ENCODE data around the gene TCTN1.

DNA sequence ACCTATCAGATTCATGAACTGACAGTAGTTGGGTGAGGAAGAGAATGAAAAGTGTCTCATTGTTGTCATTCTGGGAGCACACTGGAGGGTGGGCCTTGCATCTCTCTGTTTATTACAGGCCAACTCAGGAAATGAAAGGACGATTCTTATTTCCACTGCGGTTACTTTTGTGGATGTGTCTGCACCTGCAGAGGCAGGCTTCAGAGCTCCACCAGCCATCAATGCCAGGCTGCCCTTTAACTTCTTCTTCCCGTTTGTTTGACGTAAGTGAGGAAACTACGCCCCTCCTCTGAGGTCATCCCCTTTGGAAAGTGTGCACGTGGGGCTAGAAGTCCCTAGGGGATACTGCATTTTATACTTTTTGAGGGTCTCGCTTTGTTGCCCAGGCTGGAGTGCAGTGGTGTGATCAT, 33.7 kb downstream of the TCTN1 start:
- TF ChIP-seq POLR2AphosphoS5 (IDR thresholded peaks at IDR 0.05; ENCODE audit: low read depth, low read length), result no peak
- TF ChIP-seq TAF1 (IDR thresholded peaks at IDR 0.05; ENCODE audit: borderline replicate concordance, low read depth, low read length), result no peak
